CD4-positive, alpha-beta T cell treated with Interleukin-4 for 4 hours (primary cell): Measurements from ENCODE around the gene ZNRF4.
"Not testable (repeated sequence)": the region's sequence is repeated elsewhere in the genome, so short reads cannot be mapped to it uniquely, and the experiment has no call there.

Source experiments
- DNase-seq: peaks from one replicate; pipeline ENCODE4 v3.0.0-alpha.2; 2020

The ZNRF4 gene

GRCh38 chr19:5455367-5456129 lies at the start of gene ZNRF4:
Gene ZNRF4 (plus strand): TSS chr19:5455417. CDS start chr19:5455492, 75 bp downstream.
- no peak for DNase-seq

- DNase-seq: not testable (repeated sequence)
Observed at GRCh38 chr19:5406198-5406597, 49.0 kb upstream of the ZNRF4 start.

GRCh38 chr19:5406816-5407215 lies 48.4 kb upstream of the ZNRF4 start:
- no peak for DNase-seq

- no peak for DNase-seq
Observed at GRCh38 chr19:5407356-5407755, 47.9 kb upstream of the ZNRF4 start.

- DNase-seq: no peak
Observed at GRCh38 chr19:5417495-5418436, 37.5 kb upstream of the ZNRF4 start.

- no peak for DNase-seq
Observed at GRCh38 chr19:5418677-5419076, 36.5 kb upstream of the ZNRF4 start.

GRCh38 chr19:5420953-5421352 lies 34.3 kb upstream of the ZNRF4 start:
- no peak for DNase-seq

GRCh38 chr19:5423567-5424125 lies 31.6 kb upstream of the ZNRF4 start:
- DNase-seq: no peak

GRCh38 chr19:5424192-5424973 lies 30.8 kb upstream of the ZNRF4 start:
- DNase-seq: no peak

- no peak for DNase-seq
Observed at GRCh38 chr19:5425260-5425659, 30.0 kb upstream of the ZNRF4 start.

GRCh38 chr19:5430237-5430636 lies 25.0 kb upstream of the ZNRF4 start:
- DNase-seq: no peak

GRCh38 chr19:5432687-5433086 lies 22.5 kb upstream of the ZNRF4 start:
- DNase-seq: no peak

- no peak for DNase-seq
Observed at GRCh38 chr19:5434351-5434917, 20.8 kb upstream of the ZNRF4 start.

- no peak for DNase-seq
Observed at GRCh38 chr19:5434970-5435641, 20.1 kb upstream of the ZNRF4 start.

GRCh38 chr19:5435642-5436017 lies 19.6 kb upstream of the ZNRF4 start:
- no peak for DNase-seq

GRCh38 chr19:5436106-5436947 lies 18.9 kb upstream of the ZNRF4 start:
- DNase-seq: no peak

- DNase-seq: no peak
Observed at GRCh38 chr19:5436948-5437306, 18.3 kb upstream of the ZNRF4 start.

- DNase-seq: not testable (repeated sequence)
Observed at GRCh38 chr19:5438756-5439155, 16.5 kb upstream of the ZNRF4 start.

GRCh38 chr19:5439452-5439851 lies 15.8 kb upstream of the ZNRF4 start:
- DNase-seq: no peak

GRCh38 chr19:5440299-5440698 lies 14.9 kb upstream of the ZNRF4 start:
- no peak for DNase-seq

GRCh38 chr19:5443723-5444122 lies 11.5 kb upstream of the ZNRF4 start:
- no peak for DNase-seq
